ENCODE measurements around the gene PKN1.
"Not testable (repeated sequence)": the region's sequence is repeated elsewhere in the genome, so short reads cannot be mapped to it uniquely, and the experiment has no call there.

The PKN1 gene

DNA sequence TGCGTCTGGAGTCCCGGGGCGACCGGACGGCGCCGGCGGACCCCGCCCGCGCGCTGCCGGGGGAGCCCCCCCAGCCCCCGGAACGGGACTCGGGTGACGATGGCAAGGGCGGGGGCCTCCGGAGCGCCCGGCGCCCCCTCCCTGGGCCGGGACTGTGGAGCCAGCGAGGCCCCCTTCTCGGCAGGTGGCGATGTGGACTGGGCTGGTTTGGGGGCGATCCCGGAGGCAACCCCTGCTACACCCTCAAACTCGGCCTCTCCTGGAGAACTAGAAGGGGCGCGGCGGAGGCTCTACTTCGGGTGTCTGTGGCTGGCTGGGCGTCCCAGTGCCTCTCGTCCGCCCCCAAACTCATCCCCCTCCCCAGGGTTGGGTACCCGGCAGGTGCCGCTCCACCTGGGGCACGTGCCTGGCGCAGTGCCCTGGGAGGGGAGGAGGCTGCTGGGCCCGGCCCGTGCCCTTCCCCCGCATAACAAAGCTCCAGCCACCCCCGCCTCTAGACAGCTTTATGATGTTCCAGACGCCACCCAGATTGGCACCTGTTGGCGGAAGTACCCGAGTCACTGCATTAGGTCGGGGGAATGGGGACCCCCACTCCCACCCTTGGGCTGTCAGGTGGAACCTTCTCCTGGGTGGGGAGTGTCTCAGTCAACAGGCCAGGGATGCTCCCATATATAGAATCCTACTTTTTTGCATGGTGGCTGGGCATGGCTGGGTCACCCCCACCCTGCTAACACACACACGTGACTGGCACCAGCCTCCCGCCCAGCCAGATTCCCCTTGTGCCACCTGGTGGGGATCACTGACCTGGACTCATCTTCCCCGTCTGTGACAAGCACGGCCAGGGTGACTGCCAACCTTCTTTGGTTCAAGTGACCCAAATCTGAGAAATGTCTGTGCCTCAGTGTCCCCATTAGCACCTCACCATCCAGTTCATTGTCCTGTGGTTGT is 722 bp downstream of the PKN1 start:
- DNase-seq: peak; percentile 83

DNA sequence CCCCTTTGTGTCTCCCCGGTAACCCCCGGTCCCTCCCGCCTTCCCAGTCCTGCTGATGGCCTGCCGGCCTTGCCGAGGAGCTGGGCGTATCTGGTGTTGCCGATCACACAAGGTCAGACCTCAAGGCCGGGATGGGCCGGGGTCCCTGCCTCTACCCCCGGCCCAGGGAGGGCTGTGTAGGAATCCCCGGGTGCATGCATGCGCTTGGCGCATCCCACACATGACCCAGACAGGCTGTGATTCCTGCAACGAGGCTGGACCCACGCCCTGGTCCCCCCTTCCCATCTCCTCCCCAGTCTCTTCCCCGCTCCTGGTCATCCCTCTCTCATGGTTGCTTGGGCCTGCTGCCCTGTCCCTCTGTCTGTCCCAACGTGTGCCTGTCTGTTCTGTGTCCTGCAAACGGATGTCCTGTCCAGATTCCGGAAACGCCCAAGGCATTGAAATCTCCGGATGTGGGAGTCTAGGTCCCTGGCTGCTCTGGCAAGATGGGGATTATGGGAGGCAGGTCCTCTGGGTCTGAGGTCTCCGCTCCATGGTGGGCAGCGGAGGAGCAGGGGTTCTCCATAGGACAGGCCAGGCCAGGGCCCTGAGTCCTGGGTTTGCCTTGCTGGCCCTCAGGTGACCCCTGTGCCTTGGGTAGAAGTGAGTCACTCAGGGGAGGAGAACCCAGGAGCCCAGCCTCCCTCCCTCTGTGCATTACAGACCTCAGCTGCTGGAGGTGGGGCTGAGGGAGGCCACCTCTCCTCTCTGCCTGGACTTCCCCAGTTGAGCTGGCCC is 1.6 kb downstream of the PKN1 start:
- peak; percentile 32 for DNase-seq

- no peak for DNase-seq
Observed at GRCh38 chr19:14435320-14436050, 2.4 kb downstream of the PKN1 start.

DNA sequence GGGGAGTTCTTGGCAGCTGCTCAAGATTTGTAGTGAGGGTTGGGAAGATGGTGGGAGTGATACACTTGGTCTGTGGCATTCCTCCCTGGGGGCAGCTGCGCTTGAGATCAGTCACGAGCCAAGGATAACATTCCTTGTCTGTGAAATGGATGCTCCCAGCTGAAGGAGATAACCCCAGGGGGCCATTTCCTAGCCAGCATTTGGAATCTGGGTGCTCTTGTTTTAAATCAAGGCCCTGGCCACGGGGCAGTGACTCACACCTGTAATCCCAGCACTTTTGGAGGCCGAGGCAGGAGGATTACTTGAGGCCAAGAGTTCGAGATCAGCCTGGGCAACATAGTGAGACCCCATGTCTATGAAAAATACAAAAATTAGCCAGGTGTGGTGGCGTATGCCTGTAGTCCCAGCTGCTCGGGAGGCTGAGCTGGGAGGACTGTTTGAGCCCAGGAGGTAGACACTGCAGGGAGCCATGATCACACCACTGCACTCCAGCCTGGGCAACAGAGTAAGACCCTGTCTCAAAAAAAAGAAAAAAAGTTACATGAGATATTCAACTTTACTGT is 4.6 kb downstream of the PKN1 start:
- no peak for DNase-seq

GRCh38 chr19:14439014-14439413 is 5.9 kb downstream of the PKN1 start:
- DNase-seq: no peak

DNA sequence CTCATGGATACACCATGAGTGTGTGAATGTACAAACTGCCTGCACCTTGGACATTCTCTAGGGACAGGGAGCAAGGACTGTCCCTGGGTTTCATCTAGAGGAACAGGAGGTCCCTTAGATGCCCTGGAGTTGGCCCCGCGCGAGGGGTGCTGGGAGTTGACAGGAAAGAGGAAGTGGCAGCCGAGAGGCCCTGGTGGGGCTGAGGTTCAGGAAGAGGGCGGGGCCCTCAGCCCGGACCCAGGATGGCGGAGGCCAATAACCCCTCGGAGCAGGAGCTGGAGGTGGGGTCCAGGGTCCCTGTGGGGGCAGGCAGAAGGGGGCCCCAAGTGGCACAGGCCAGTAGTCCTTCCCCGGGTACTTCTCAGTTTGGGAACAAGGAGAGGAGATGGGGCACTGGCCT is 6.9 kb downstream of the PKN1 start:
- peak; percentile 92 for DNase-seq

- no peak for DNase-seq
Observed at GRCh38 chr19:14441041-14441938, 8.2 kb downstream of the PKN1 start.

DNA sequence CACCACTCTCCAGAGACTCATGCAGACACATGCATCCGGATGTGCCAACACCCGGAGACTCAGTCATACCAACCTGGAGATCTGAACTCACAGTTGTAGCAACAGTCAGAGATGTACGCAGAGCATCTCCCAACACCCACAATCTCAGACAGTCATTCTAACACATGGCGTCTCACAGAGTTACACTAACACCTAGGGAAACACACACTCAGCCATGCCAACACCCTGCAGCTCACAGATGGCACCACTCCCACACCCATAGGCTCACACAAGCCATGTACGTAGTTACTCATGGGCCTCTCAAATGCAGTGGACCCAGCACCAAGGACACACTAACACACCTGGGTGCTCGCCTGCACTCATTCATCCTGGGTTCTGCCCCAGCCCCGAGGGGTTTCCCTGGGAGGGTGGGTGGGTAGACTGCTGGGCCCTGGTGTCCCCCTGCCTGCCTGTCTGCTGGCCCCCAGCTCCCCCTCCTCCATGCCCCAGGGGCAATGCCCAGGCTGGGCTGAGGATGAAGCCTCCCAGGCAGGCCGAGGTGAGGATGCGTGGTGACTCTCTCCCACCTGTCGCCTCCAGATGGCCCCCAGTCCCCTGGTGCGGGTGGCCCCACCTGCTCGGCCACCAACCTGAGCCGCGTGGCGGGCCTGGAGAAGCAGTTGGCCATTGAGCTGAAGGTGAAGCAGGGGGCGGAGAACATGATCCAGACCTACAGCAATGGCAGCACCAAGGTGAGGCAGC is 10.0 kb downstream of the PKN1 start:
- no peak for DNase-seq

DNA sequence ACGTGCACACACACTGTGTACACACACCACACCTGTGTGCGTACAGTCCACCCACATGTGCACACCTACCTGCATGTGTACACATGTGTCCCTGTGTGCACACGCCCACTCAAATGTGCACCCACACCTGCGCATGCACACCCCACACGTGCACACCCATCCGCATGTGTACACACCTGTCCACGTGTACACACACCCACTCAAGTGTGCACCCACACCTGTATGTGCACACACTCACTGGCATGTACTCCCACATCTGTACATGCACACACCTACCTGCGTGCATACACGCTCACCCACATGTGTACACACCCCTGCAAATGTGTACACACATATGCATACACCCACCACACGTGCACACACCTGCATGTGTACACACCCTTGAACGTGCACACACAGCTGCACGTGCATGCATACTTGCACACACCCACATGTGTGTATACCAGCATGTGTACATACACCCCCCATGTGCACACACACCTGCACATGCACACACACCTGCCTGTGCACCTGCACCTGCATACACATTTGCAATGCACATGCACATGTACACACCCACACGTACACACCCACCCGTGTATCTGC is 10.6 kb downstream of the PKN1 start:
- no peak for DNase-seq

DNA sequence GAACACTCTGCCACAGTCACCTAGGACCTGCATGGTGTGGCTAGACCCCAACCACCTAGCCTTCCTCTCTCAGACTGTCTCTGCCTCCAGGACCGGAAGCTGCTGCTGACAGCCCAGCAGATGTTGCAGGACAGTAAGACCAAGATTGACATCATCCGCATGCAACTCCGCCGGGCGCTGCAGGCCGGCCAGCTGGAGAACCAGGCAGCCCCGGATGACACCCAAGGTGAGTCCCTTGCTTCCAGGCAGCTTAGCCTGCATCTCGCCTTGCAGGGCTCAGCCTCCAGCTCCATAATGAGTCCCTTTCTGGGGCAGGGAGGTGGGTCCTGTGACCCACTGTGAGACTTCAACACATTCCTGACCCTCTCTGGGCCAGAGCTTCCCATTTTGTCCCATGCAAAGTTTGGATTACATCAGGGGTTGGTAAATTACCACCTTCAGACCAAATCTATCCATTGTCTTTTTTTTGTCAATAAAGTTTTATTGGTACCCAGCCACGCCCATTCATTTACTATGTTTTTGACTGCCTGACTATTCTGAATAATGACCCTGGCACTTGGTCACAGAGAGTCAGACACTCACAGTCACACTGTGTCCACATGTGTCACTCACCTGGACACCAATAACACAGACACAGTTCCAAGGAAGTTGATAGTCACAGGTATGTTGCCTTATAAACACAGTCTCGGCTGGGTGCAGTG is 13.4 kb downstream of the PKN1 start:
- no peak for DNase-seq

DNA sequence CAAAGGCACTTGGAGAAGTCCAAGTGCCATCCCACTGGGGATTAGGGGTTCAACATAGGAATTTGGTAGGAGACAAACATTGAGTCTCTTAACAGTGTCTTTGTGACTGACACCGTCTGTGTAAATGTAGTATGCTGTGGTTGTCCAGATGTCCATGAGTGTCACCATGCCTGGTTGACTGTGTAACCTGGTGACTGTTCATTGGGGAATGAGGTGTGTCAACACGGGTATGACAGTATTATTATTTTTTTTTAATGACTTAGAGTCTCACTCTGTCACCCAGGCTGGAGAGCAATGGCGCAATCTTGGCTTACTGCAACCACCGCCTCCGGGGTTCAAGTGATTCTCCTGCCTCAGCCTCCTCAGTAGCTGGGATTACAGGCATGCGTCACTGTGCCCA is 16.2 kb downstream of the PKN1 start:
- no peak for DNase-seq

DNA sequence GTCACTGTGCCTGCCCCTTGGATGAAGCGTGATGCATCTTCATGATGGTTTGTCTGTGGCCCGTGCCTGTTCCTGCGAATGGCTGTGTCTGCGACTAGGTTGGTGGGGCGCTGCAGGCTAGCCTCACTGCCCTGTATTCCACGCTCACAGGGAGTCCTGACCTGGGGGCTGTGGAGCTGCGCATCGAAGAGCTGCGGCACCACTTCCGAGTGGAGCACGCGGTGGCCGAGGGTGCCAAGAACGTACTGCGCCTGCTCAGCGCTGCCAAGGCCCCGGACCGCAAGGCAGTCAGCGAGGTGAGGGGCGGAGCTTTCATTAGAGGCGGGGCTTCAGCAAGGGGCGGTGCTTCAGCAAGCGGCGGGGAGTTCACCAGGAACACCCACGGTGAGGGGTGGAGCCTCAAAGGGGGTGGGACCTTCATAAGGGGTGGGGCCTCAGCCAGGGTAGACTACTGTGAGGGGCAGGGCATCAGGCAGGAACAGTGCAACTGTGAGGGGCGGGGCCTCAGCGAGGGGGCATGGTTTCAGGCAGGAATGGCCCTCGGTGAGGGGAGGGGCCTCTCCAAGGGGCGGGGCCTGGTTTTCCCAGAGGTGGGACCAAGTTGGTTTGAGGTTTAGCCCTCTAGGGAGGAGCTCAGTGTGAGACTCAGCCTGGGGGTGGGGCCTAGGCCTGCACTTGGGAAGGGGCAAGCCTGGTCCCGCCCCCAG is 17.2 kb downstream of the PKN1 start:
- peak; percentile 31 for DNase-seq

GRCh38 chr19:14450876-14451275 is 17.8 kb downstream of the PKN1 start:
- no peak for DNase-seq

- DNase-seq: not testable (repeated sequence)
Observed at GRCh38 chr19:14452303-14452702, 19.2 kb downstream of the PKN1 start.

DNA sequence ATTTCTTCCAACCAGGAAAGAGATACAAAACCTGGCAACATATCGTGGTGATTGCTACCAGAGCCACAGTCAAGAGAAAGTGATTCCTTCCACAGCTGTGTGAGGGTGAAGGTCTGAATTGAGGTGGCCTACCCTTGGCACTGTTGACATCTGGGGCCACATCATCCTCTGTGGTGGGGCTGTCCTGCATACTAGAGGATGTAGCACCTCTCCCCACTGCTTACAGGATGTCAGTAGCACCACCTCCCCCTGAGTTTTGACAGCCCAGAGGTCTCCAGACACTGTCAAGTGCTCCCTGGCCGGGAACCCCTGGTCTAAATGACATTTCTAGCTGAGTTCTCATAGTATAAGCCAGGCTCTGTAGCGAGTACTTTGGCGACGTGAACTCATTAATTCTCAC is 26.6 kb downstream of the PKN1 start:
- DNase-seq: no peak

GRCh38 chr19:14460935-14461334 is 27.8 kb downstream of the PKN1 start:
- DNase-seq: no peak

GRCh38 chr19:14462401-14462800 is 29.3 kb downstream of the PKN1 start:
- DNase-seq: not testable (repeated sequence)

GRCh38 chr19:14463747-14464146 is 30.6 kb downstream of the PKN1 start:
- no peak for DNase-seq

DNA sequence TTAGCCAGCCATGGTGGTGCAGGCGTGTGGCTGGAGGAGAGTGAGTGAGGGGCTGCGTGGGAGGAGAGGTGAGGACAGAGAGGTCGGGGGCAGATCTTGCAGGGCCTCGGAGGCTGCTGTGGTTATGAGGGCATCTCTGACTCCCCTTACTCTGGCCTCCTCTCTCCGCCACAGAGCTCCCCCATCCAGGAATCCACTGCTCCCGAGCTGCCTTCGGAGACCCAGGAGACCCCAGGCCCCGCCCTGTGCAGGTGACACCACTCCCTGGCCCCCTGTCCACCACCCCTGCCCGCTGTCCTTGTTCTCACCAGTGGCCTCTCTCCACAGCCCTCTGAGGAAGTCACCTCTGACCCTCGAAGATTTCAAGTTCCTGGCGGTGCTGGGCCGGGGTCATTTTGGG is 34.3 kb downstream of the PKN1 start:
- no peak for DNase-seq
